Gastrocnemius medialis (tissue), 4 donors: ENCODE results near the gene MGAT5. TPM values are rescaled to one million over a fixed set of nuclear protein-coding genes. Genes with fewer than 3 reads are reported as not detected.

ENCODE experiments used
- ATAC-seq, 2 donors: fragments of 150-250 bp; one replicate each; pipeline ENCODE4 v1.9.1; 2016
- DNase-seq, 2 donors: peaks; one replicate each; pipeline ENCODE4 v3.0.0-alpha.2; 2019
- H3K27ac ChIP-seq, 4 donors: fragments of 200-600 bp; sonication (generic); 1 replicate in 1 of 4; 2 replicates in 3 of 4; pipeline ENCODE4 v1.5.1; 2016 to 2018; ENCODE audit warnings: mild to moderate bottlenecking in 2 of 4, moderate library complexity in 1 of 4
- H3K27me3 ChIP-seq, 3 donors: fragments of 200-600 bp; sonication (generic) in 2 of 3; 1 replicate in 1 of 3; 2 replicates in 2 of 3; pipeline versions ENCODE4 v1.5.1 to v1.6.0; 2016 to 2019; ENCODE audit warnings: mild to moderate bottlenecking in 1 of 3, moderate library complexity in 1 of 3
- H3K36me3 ChIP-seq, 2 donors: fragments of 200-600 bp; sonication (generic) in 1 of 2; one replicate each; pipeline ENCODE4 v1.5.1; 2017 to 2018
- H3K4me1 ChIP-seq, 2 donors: fragments of 200-600 bp; sonication (generic) in 1 of 2; one replicate each; pipeline ENCODE4 v1.5.1; 2016 to 2017; ENCODE audit warnings: mild to moderate bottlenecking in 2 of 2
- H3K4me3 ChIP-seq, 4 donors: fragments of 200-600 bp; sonication (generic) in 3 of 4; 1 replicate in 1 of 4; 2 replicates in 3 of 4; pipeline ENCODE4 v1.5.1; 2016 to 2019; ENCODE audit warnings: mild to moderate bottlenecking in 2 of 4
- H3K9me3 ChIP-seq, 3 donors: fragments of 200-600 bp; sonication (generic) in 2 of 3; 1 replicate in 1 of 3; 2 replicates in 2 of 3; pipeline ENCODE4 v1.5.1; 2016 to 2019
- POLR2A ChIP-seq, 2 donors: fragments of 450-650 bp; IDR thresholded peaks; one replicate each; pipeline ENCODE4 v1.6.1; 2017; ENCODE audit warnings: antibody characterized with exemption in 2 of 2, mild to moderate bottlenecking in 2 of 2, moderate library complexity in 2 of 2
- in situ Hi-C, 4 donors: fragments of 200-750 bp; cut with MboI; loops; one replicate each; pipeline versions ENCODE4 v1.15.0 to v1.8.0; 2017; ENCODE audit warnings: low sequenced_read_pairs in 4 of 4
- intact Hi-C: fragments of 100-400 bp; cut with DNase I; formaldehyde crosslinking; loops from one replicate; pipeline ENCODE4 v1.15.1; 2023; ENCODE audit warnings: low total_unique reads
- total RNA-seq, 4 donors: library from RNA; depleted of rRNA; stranded (reverse); fragments of >200 nt; gene quantifications; one replicate each; pipeline versions ENCODE4 v1.1.0 to v1.2.3, GENCODE V29; 2016
- TF ChIP-seq, protein P1 (sequence below), 5 experiments: fragments of 450-650 bp in 3 of 5; fragments of 200-600 bp in 2 of 5; sonication (generic) in 2 of 5; IDR thresholded peaks in 4 of 5; conservative IDR thresholded peaks in 1 of 5; 1 replicate in 4 of 5; 2 replicates in 1 of 5; pipeline ENCODE4 v1.5.1; 2016 to 2019; ENCODE audit warnings: antibody characterized with exemption in 5 of 5, mild to moderate bottlenecking in 3 of 5, moderate library complexity in 3 of 5

MGAT5 gene
- total RNA-seq, 4 donors from 2014 or later, result 3.0 to 4.9 (median 3.3) TPM

DNA sequence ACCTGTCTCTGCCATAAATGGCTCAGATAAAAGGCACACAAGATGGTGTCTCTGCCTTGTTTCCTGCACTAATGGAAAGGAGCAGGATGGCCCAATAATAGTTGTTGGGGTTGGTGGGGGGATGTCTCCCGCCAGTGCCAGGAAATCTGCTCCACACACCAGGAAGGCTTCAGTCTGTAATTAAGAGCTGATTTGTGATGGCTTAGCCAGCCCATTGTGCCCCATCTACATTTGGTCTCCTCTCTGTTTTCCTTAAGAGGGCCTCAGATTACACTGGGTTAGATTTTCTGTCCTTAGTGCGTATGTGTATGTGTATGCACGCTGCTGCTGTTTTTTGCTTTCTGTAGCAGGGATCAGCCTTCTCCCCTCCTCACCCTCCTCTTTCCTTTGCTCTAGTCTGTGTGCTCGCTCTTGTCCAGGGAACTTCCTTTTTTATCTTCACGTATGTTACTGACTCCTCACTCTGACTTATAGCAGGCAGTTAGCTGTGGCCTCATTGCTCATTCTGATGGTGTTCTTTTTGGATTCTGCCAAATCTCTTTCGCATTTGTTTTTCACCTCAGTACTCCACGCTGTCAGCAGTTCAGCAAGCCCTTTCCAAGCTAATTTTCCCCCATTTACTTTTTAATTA lies 33.4 kb upstream of the MGAT5 start:
- TF ChIP-seq POLR2A (IDR thresholded peaks at IDR 0.05), result no peak
- TF ChIP-seq, protein P1, sequence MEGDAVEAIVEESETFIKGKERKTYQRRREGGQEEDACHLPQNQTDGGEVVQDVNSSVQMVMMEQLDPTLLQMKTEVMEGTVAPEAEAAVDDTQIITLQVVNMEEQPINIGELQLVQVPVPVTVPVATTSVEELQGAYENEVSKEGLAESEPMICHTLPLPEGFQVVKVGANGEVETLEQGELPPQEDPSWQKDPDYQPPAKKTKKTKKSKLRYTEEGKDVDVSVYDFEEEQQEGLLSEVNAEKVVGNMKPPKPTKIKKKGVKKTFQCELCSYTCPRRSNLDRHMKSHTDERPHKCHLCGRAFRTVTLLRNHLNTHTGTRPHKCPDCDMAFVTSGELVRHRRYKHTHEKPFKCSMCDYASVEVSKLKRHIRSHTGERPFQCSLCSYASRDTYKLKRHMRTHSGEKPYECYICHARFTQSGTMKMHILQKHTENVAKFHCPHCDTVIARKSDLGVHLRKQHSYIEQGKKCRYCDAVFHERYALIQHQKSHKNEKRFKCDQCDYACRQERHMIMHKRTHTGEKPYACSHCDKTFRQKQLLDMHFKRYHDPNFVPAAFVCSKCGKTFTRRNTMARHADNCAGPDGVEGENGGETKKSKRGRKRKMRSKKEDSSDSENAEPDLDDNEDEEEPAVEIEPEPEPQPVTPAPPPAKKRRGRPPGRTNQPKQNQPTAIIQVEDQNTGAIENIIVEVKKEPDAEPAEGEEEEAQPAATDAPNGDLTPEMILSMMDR (IDR thresholded peaks at IDR 0.05 in 4 of 5, conservative IDR thresholded peaks at IDR 0.05 in 1 of 5), result no peak
- in situ Hi-C loops (no loop called here), intact Hi-C loops (no loop called here)
- Histone ChIP-seq H3K27me3 (no peaks in the 10 kb centered on the region), H3K36me3 (no peaks in the 10 kb centered on the region), H3K4me1 (peaks cover 0 to 7% of the 10 kb centered on the region in 2 donors), H3K4me3 (no peak overlapping the region), H3K9me3 (no peaks in the 10 kb centered on the region), H3K27ac (no peak overlapping the region)
- no peak for DNase-seq
- ATAC-seq, result no peak

DNA sequence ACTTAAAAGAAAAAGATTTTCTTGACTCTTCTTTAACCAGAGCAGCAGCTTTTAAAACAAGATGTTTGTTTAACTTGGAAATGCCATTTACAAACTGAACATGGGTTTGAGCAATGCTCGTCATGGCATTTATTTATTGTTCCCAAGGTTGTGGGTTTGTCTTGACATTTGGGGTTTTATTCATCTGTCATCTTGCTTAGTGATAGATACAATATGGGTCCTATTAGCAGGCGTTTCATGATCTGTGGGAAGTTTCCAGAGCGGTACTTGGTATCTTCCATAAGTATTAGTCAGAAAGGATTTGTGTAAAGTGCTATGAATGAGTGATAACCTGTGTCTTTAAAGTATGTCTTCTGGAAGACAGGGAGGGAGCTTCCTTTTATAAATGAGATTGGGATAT lies 29.9 kb upstream of the MGAT5 start:
- no peak for DNase-seq
- peaks cover 0 to 7% of the 10 kb centered on the region in 2 donors for H3K4me1 ChIP-seq
- intact Hi-C loops, result no loop called here

DNA sequence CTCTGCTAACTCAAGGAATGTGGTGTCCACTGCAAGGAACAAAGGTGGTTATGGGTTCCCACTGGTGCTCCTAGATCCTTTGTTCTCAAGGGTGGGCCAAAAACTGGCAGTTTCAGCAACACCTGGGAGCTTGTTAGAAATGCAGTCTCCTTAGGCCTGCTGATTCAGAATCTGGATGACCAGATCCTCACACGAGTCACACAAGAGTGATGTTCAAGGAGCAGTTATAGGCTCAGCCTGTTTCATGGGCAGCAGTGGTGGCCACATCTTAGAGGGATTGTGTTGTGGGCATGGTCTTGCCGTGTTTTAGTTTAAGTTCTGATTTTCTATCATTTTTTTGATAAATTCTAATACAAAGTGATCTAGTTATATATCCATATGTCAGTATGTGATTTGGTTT lies 28.7 kb upstream of the MGAT5 start:
- no peaks in the 10 kb centered on the region for H3K27me3 ChIP-seq
- H3K4me3 ChIP-seq, result no peak overlapping the region
- peaks cover 0 to 1% of the 10 kb centered on the region in 2 donors for H3K4me1 ChIP-seq
- no peak for ATAC-seq
- DNase-seq, result no peak
- intact Hi-C loops (no loop called here), in situ Hi-C loops (loop anchor here in 1 of 4 donors (25.0 kb wide), 2 partner anchors 187 to 338 kb away; no protein-coding TSS in a partner anchor)
- H3K27ac ChIP-seq, result no peak overlapping the region
- H3K36me3 ChIP-seq, result no peaks in the 10 kb centered on the region
- TF ChIP-seq POLR2A (IDR thresholded peaks at IDR 0.05), result no peak
- TF ChIP-seq, protein P1 (IDR thresholded peaks at IDR 0.05 in 4 of 5, conservative IDR thresholded peaks at IDR 0.05 in 1 of 5), result no peak
- H3K9me3 ChIP-seq, result no peaks in the 10 kb centered on the region

More for the DNA sequence above, 29.9 kb upstream of the MGAT5 start:
- H3K9me3 ChIP-seq, result no peaks in the 10 kb centered on the region
- in situ Hi-C loops, result no loop called here
- no peak for TF ChIP-seq POLR2A (IDR thresholded peaks at IDR 0.05)
- TF ChIP-seq, protein P1 (IDR thresholded peaks at IDR 0.05 in 4 of 5, conservative IDR thresholded peaks at IDR 0.05 in 1 of 5), result no peak
- no peaks in the 10 kb centered on the region for H3K36me3 ChIP-seq
- no peaks in the 10 kb centered on the region for H3K27me3 ChIP-seq
- H3K4me3 ChIP-seq, result no peak overlapping the region
- H3K27ac ChIP-seq, result no peak overlapping the region
- no peak for ATAC-seq

DNA sequence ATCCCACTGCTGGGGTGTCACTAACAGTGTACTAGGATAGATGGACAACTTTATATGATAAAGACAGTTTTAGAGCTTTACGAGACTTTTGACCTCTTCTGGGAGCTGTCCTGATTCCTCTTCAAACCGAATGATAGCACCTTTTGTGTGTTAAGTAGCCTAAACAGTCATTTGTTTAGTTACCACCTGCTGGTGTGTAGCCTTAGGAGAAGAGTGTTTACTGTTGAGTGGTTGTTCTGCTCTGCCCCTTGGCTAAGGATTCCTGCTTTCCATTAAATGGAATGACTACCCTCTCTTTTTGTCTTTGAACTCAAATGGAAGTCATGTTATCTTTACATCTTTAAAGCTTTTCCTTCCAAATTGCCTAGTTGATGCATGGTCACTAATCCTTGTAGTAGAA lies 28.0 kb upstream of the MGAT5 start:
- no peaks in the 10 kb centered on the region for H3K4me1 ChIP-seq
- no peaks in the 10 kb centered on the region for H3K27me3 ChIP-seq
- TF ChIP-seq, protein P1 (IDR thresholded peaks at IDR 0.05 in 4 of 5, conservative IDR thresholded peaks at IDR 0.05 in 1 of 5), result no peak
- TF ChIP-seq POLR2A (IDR thresholded peaks at IDR 0.05), result no peak
- no peaks in the 10 kb centered on the region for H3K36me3 ChIP-seq
- H3K4me3 ChIP-seq, result no peak overlapping the region
- in situ Hi-C loops (loop anchor here in 1 of 4 donors (25.0 kb wide), 2 partner anchors 186 to 339 kb away; no protein-coding TSS in a partner anchor), intact Hi-C loops (no loop called here)
- no peak overlapping the region for H3K27ac ChIP-seq
- H3K9me3 ChIP-seq, result no peaks in the 10 kb centered on the region
- no peak for DNase-seq
- no peak for ATAC-seq
